IMR-90 (cell line): ENCODE measurements around the gene GNG12. TPM values are rescaled to one million over a fixed set of nuclear protein-coding genes. Genes with fewer than 3 reads are reported as not detected.

Experiments
- ATAC-seq: fragments of 200-7000 bp; cut with Tn5 transposase; 2 replicates; pipeline ENCODE4 v1.9.1; 2020; ENCODE audit warnings: low read depth, mild to moderate bottlenecking, moderate library complexity
- BruUV-seq: library from RNA; stranded (reverse); fragments of 400-500 nt; replicated peaks from 2 replicates; lab custom pipeline; 2021; lab: Mats Ljungman, UMichigan
- CTCF ChIA-PET: fragments of 300-600 bp; formaldehyde crosslinking; extraction: SDS; loops from one replicate; lab custom pipeline; 2021; ENCODE audit warnings: antibody characterized with exemption; lab: Yijun Ruan, JAX
- POLR2A ChIA-PET: fragments of 300-600 bp; sonication (Branson Sonifier 250); formaldehyde crosslinking; loops from one replicate; lab custom pipeline; 2022; ENCODE audit warnings: antibody characterized with exemption; ENCODE audit not compliant: unreplicated experiment; lab: Charles Lee
- DNase-seq: peaks from one replicate; pipeline ENCODE4 v3.0.0; 2013
- H2AFZ ChIP-seq: replicated peaks from 2 replicates; pipeline ENCODE3; 2013; ENCODE audit warnings: low read length, mild to moderate bottlenecking; ENCODE audit not compliant: poor library complexity
- H2AK5ac ChIP-seq: 2 replicates; pipeline ENCODE4 v1.6.1; 2013; ENCODE audit warnings: low read depth, low read length, inconsistent platforms
- H2AK9ac ChIP-seq: replicated peaks from 2 replicates; pipeline ENCODE3; 2013; ENCODE audit warnings: mild to moderate bottlenecking, low read depth, low read length, moderate library complexity; ENCODE audit not compliant: poor library complexity
- H2BK120ac ChIP-seq: 2 replicates; pipeline ENCODE4 v1.6.1; 2013; ENCODE audit warnings: low read depth, low read length, inconsistent platforms
- H2BK15ac ChIP-seq: 3 replicates; pipeline ENCODE4 v1.6.1; 2013; ENCODE audit warnings: low read depth, low read length, inconsistent platforms
- H2BK20ac ChIP-seq: 2 replicates; pipeline ENCODE4 v1.6.1; 2013; ENCODE audit warnings: low read depth, mild to moderate bottlenecking, inconsistent platforms, low read length, moderate library complexity
- H2BK5ac ChIP-seq: 2 replicates; pipeline ENCODE4 v1.6.1; 2013; ENCODE audit warnings: mild to moderate bottlenecking, low read depth, low read length, inconsistent platforms; ENCODE audit not compliant: poor library complexity, severe bottlenecking
- H3K14ac ChIP-seq: replicated peaks from 2 replicates; pipeline ENCODE4 v1.6.1; 2013; ENCODE audit warnings: low read depth, low read length, inconsistent platforms
- H3K18ac ChIP-seq: 2 replicates; pipeline ENCODE4 v1.6.1; 2013; ENCODE audit warnings: low read depth, low read length, control low read depth
- H3K23ac ChIP-seq: 2 replicates; pipeline ENCODE4 v1.6.1; 2013; ENCODE audit warnings: low read depth, low read length, inconsistent platforms
- H3K27ac ChIP-seq: 2 replicates; pipeline ENCODE4 v1.5.1; 2013; ENCODE audit warnings: mild to moderate bottlenecking, control low read depth, low read length; ENCODE audit not compliant: insufficient read depth
- H3K27me3 ChIP-seq: 2 replicates; pipeline ENCODE4 v1.6.1; 2013; ENCODE audit warnings: low read length; ENCODE audit not compliant: control insufficient read depth, insufficient read depth
- H3K36me3 ChIP-seq: 2 replicates; pipeline ENCODE4 v1.6.1; 2013; ENCODE audit warnings: low read length, mixed read lengths; ENCODE audit not compliant: control insufficient read depth, insufficient read depth
- H3K4ac ChIP-seq: 2 replicates; pipeline ENCODE4 v1.6.1; 2013; ENCODE audit warnings: low read depth, low read length, inconsistent platforms
- H3K4me1 ChIP-seq: 2 replicates; pipeline ENCODE4 v1.6.1; 2013; ENCODE audit warnings: low read length, mixed read lengths; ENCODE audit not compliant: control insufficient read depth, insufficient read depth
- H3K4me2 ChIP-seq: 2 replicates; pipeline ENCODE4 v1.6.1; 2013; ENCODE audit warnings: low read depth, mild to moderate bottlenecking, control low read depth, low read length, moderate library complexity
- H3K4me3 ChIP-seq: 2 replicates; pipeline ENCODE4 v1.5.1; 2013; ENCODE audit warnings: low read depth, mild to moderate bottlenecking, control low read depth, low read length, moderate library complexity; ENCODE audit not compliant: insufficient read depth
- H3K56ac ChIP-seq: 2 replicates; pipeline ENCODE4 v1.6.1; 2013; ENCODE audit warnings: low read length, inconsistent platforms; ENCODE audit not compliant: insufficient read depth; ENCODE audit errors: extremely low read depth
- H3K79me1 ChIP-seq, 2 experiments: 2 replicates each; pipeline ENCODE4 v1.6.1; 2013; ENCODE audit warnings: low read length in 2 of 2, inconsistent platforms in 1 of 2, low read depth in 1 of 2
- H3K9ac ChIP-seq: 2 replicates; pipeline ENCODE4 v1.6.1; 2013; ENCODE audit warnings: low read depth, low read length, control low read depth
- H3K9me1 ChIP-seq: 2 replicates; pipeline ENCODE4 v1.6.1; 2013; ENCODE audit warnings: low read length, inconsistent platforms; ENCODE audit not compliant: insufficient read depth
- H3K9me3 ChIP-seq: 2 replicates; pipeline ENCODE4 v1.6.1; 2013; ENCODE audit warnings: low read length; ENCODE audit not compliant: control insufficient read depth, insufficient read depth
- H4K20me1 ChIP-seq: 2 replicates; pipeline ENCODE4 v1.6.1; 2013; ENCODE audit warnings: low read length, inconsistent platforms; ENCODE audit not compliant: insufficient read depth
- H4K5ac ChIP-seq: 2 replicates; pipeline ENCODE4 v1.6.1; 2013; ENCODE audit warnings: mild to moderate bottlenecking, low read depth, low read length, control low read depth
- H4K8ac ChIP-seq, 2 experiments: 2 replicates each; pipeline ENCODE4 v1.6.1; 2013; ENCODE audit warnings: low read depth in 2 of 2, low read length in 2 of 2, control low read depth in 1 of 2, inconsistent platforms in 1 of 2
- H4K91ac ChIP-seq: 2 replicates; pipeline ENCODE4 v1.6.1; 2013; ENCODE audit warnings: low read depth, low read length, inconsistent platforms; ENCODE audit not compliant: insufficient read depth
- MAFK ChIP-seq: IDR thresholded peaks from 2 replicates; pipeline ENCODE4 v1.6.1; 2012; ENCODE audit warnings: low read depth, low read length, improper control_type of control experiment
- MAZ ChIP-seq: IDR thresholded peaks from 2 replicates; pipeline ENCODE4 v1.6.1; 2012; ENCODE audit warnings: low read depth, mild to moderate bottlenecking, low read length, improper control_type of control experiment, moderate library complexity, borderline replicate concordance
- WGBS, 2 experiments: methylation state at CpG; one replicate each; pipeline versions ENCODE4 v1.1.5 to v1.1.7; 2013; ENCODE audit warnings: missing lambda C conversion rate in 2 of 2; ENCODE audit not compliant: insufficient read length in 1 of 2; ENCODE audit errors: extremely low coverage in 2 of 2; 5-methylcytosine and 5-hydroxymethylcytosine counted together
- dilution Hi-C: fragments of 300-500 bp; cut with HindIII; formaldehyde crosslinking; loops from one replicate; pipeline ENCODE4 v1.14.3; 2018; ENCODE audit warnings: low sequenced_read_pairs; ENCODE audit not compliant: unreplicated experiment
- in situ Hi-C: fragments of 300-500 bp; cut with MboI; formaldehyde crosslinking; loops from 3 replicates; pipeline ENCODE4 v1.14.3; 2019; ENCODE audit warnings: low sequenced_read_pairs, inconsistent platforms, mixed read lengths
- intact Hi-C: fragments of 100-400 bp; cut with micrococcal nuclease; formaldehyde crosslinking; loops from 2 replicates; pipeline ENCODE4 v1.10.0; 2022
- polyA plus RNA-seq, 3 experiments: library from polyadenylated mRNA; depleted of rRNA; stranded (reverse); fragments of >200 nt; gene quantifications; 2 replicates each; pipeline ENCODE4 v1.2.3, GENCODE V29; 2012; ENCODE audit warnings: low replicate concordance in 1 of 3
- total RNA-seq: library from RNA; depleted of rRNA; stranded (reverse); fragments of >200 nt; gene quantifications from 2 replicates; pipeline ENCODE4 v1.2.3, GENCODE V29; 2012

Gene GNG12
- total and polyA plus RNA-seq, 2 of the 4 experiments (the other 2 are of a cell fraction): 92.3 to 132 TPM

- Histone ChIP-seq H3K14ac (no peak overlapping the region), H2BK15ac (no peak overlapping the region; the same call in 2 of the 3 replicates), H2BK20ac (no peak overlapping the region; the same call in 1 of the 2 replicates), H3K56ac (peak overlapping the region; percentile 78), H3K23ac (no peak overlapping the region), H3K79me1 (peaks cover 45 to 85% of the 10 kb centered on the region in 2 experiments), H3K4ac (no peak overlapping the region; the same call in 1 of the 2 replicates), H3K9ac (peak overlapping the region; percentile 43; the same call in 1 of the 2 replicates), H3K27ac (peak overlapping the region; percentile 6; the same call in 1 of the 2 replicates), H3K4me3 (no peak overlapping the region), H2BK120ac (peak overlapping the region; percentile 1; the same call in 1 of the 2 replicates), H3K18ac (0 out of 2 replicates have a peak overlapping the region, but pooled peaks have one; percentile 5), H3K9me1 (peaks cover 23% of the 10 kb centered on the region), H4K91ac (0 out of 2 replicates have a peak overlapping the region, but pooled peaks have one; percentile 48), H4K20me1 (0 out of 2 replicates have a peak, but pooled peaks cover 4% of the 10 kb centered on the region), H3K4me1 (peaks cover 24% of the 10 kb centered on the region), H4K5ac (no peak overlapping the region), H3K9me3 (no peaks in the 10 kb centered on the region), H2AFZ (no peak overlapping the region), H2AK9ac (no peak overlapping the region), H3K36me3 (peaks cover 4% of the 10 kb centered on the region; the same call in 1 of the 2 replicates), H4K8ac (peak overlapping the region in 1 of 2 experiments; percentile 81; a peak in 2 of 4 replicates), H2AK5ac (no peak overlapping the region), H3K27me3 (no peaks in the 10 kb centered on the region), H2BK5ac (peak overlapping the region; percentile 96), H3K4me2 (no peak overlapping the region)
- no TSS peak for BruUV-seq
- POLR2A ChIA-PET: no interaction called here
- no peak for DNase-seq
- dilution Hi-C loops (no loop called here), in situ Hi-C loops (loop anchor here (25.0 kb wide), 1 partner anchor 338 kb away; no protein-coding TSS in a partner anchor), intact Hi-C loops (no loop called here)
- CTCF ChIA-PET: no interaction called here
- TF ChIP-seq MAFK (peak; percentile 74), MAZ (no peak)
- no peak for ATAC-seq
- WGBS, 2 experiments: no CpG with 5 or more reads among the region's 1 CpG
These were observed 82.6 kb downstream of the GNG12 start for GRCh38 chr1:67750691-67751054.
